ENCODE results near the gene CDH23.

- no peak for TF ChIP-seq CTCF (IDR thresholded peaks at IDR 0.05)
- no peak for TF ChIP-seq POLR2A (IDR thresholded peaks at IDR 0.05)
Observed at GRCh38 chr10:71611131-71611530, 214.4 kb downstream of the CDH23 start.

Data from suprapubic skin (tissue), 3 donors.